GM12878 (cell line): Measurements from ENCODE around the gene HOMER2. TPM values are rescaled to one million over a fixed set of nuclear protein-coding genes. Genes with fewer than 3 reads are reported as not detected.

Source experiments
- CREM ChIP-seq: IDR thresholded peaks from 2 replicates; pipeline ENCODE4 v1.6.1; 2014; ENCODE audit warnings: antibody characterized with exemption, low read depth
- EED ChIP-seq: sonication (generic); IDR thresholded peaks from 2 replicates; pipeline ENCODE4 v1.6.1; 2016; ENCODE audit warnings: antibody characterized with exemption, low read depth
- ETV6 ChIP-seq, 2 experiments: fragments of 450-650 bp in 1 of 2; IDR thresholded peaks in 1 of 2; conservative IDR thresholded peaks in 1 of 2; 2 replicates each; pipeline ENCODE4 v1.6.1; 2014; ENCODE audit warnings: antibody characterized with exemption in 1 of 2, borderline replicate concordance in 1 of 2, low read depth in 1 of 2, mild to moderate bottlenecking in 1 of 2, moderate library complexity in 1 of 2
- FOXK2 ChIP-seq: fragments of 450-650 bp; IDR thresholded peaks from 2 replicates; pipeline ENCODE4 v1.6.1; 2017; ENCODE audit warnings: mild to moderate bottlenecking, moderate library complexity
- FOXM1 ChIP-seq: IDR thresholded peaks from 2 replicates; pipeline ENCODE4 v1.6.1; 2012; ENCODE audit warnings: low read depth, mild to moderate bottlenecking, inconsistent platforms, low read length, moderate library complexity
- JUNB ChIP-seq: IDR thresholded peaks from 2 replicates; pipeline ENCODE4 v1.6.1; 2016; ENCODE audit warnings: antibody characterized with exemption, mild to moderate bottlenecking
- KDM1A ChIP-seq: fragments of 200-600 bp; sonication (generic); IDR thresholded peaks from 2 replicates; pipeline ENCODE4 v1.6.1; 2016; ENCODE audit warnings: borderline replicate concordance
- MTA2 ChIP-seq: fragments of 450-650 bp; IDR thresholded peaks from 2 replicates; pipeline ENCODE4 v1.6.1; 2016; ENCODE audit warnings: low read depth, mild to moderate bottlenecking, moderate library complexity
- NFXL1 ChIP-seq: fragments of 450-650 bp; IDR thresholded peaks from 2 replicates; pipeline ENCODE4 v1.6.1; 2017; ENCODE audit warnings: antibody characterized with exemption, mild to moderate bottlenecking, borderline replicate concordance
- NFYB ChIP-seq: IDR thresholded peaks from 2 replicates; pipeline ENCODE4 v1.6.1; 2011; ENCODE audit warnings: low read depth, mild to moderate bottlenecking, low read length, improper control_type of control experiment, moderate library complexity; ENCODE audit not compliant: insufficient read depth
- NR2C2 ChIP-seq: IDR thresholded peaks from 2 replicates; pipeline ENCODE4 v1.6.1; 2011; ENCODE audit warnings: borderline replicate concordance, low read depth; ENCODE audit not compliant: control insufficient read depth, insufficient read length
- RUNX3 ChIP-seq: IDR thresholded peaks from 2 replicates; pipeline ENCODE4 v1.6.1; 2012; ENCODE audit warnings: low read length, inconsistent platforms
- TCF3 ChIP-seq: IDR thresholded peaks from 2 replicates; pipeline ENCODE4 v1.6.1; 2012; ENCODE audit warnings: low read depth, mild to moderate bottlenecking, low read length, borderline replicate concordance; ENCODE audit not compliant: insufficient read depth
- YY1 ChIP-seq: IDR thresholded peaks from 2 replicates; pipeline ENCODE4 v1.6.1; 2011; ENCODE audit warnings: low read depth, mild to moderate bottlenecking, low read length
- polyA plus RNA-seq, 11 experiments: library from polyadenylated mRNA; depleted of rRNA in 4 of 11; unstranded in 6 of 11; stranded (reverse) in 5 of 11; fragments of >200 nt; fragmentation: Nextera tagmentation in 4 of 11; fragmentation: Illumina TruSeq in 1 of 11; extraction: Ambion mirVana in 4 of 11; extraction: Trizol in 1 of 11; gene quantifications; 1 replicate in 1 of 11; 2 replicates in 10 of 11; pipeline versions ENCODE4 v1.2.1 to v1.2.3, GENCODE V29; 2011 to 2016; ENCODE audit warnings: inconsistent platforms in 2 of 11, missing spikeins in 2 of 11, low read depth in 1 of 11
- total RNA-seq, 4 experiments: library from RNA; depleted of rRNA in 3 of 4; stranded (reverse); fragments of >200 nt in 3 of 4; fragmentation: Illumina TruSeq in 1 of 4; extraction: Trizol in 1 of 4; gene quantifications; 2 replicates each; pipeline versions ENCODE4 v1.2.1 to v1.2.3, GENCODE V29; 2013 to 2021
- TF ChIP-seq, protein P1 (sequence below): fragments of 450-650 bp; IDR thresholded peaks from 2 replicates; pipeline ENCODE4 v1.6.1; 2018; ENCODE audit warnings: borderline replicate concordance, mild to moderate bottlenecking; ENCODE audit not compliant: partially characterized antibody
- TF ChIP-seq, protein P2 (sequence below): fragments of 450-650 bp; IDR thresholded peaks from 2 replicates; pipeline ENCODE4 v1.6.1; 2017; ENCODE audit warnings: low read depth, mild to moderate bottlenecking, moderate library complexity
- TF ChIP-seq, protein P3 (sequence below): fragments of 450-650 bp; IDR thresholded peaks from 2 replicates; pipeline ENCODE4 v1.6.1; 2016; ENCODE audit warnings: mild to moderate bottlenecking
- TF ChIP-seq, protein P4 (sequence below): fragments of 450-650 bp; IDR thresholded peaks from 2 replicates; pipeline ENCODE4 v1.6.1; 2017; ENCODE audit warnings: mild to moderate bottlenecking, moderate library complexity

The HOMER2 gene
- total and polyA plus RNA-seq, 10 of the 15 experiments (the other 5 are each of a cell fraction or from before 2014, with no cell fraction given), result 0.60 to 5.0 (median 1.8) TPM

DNA sequence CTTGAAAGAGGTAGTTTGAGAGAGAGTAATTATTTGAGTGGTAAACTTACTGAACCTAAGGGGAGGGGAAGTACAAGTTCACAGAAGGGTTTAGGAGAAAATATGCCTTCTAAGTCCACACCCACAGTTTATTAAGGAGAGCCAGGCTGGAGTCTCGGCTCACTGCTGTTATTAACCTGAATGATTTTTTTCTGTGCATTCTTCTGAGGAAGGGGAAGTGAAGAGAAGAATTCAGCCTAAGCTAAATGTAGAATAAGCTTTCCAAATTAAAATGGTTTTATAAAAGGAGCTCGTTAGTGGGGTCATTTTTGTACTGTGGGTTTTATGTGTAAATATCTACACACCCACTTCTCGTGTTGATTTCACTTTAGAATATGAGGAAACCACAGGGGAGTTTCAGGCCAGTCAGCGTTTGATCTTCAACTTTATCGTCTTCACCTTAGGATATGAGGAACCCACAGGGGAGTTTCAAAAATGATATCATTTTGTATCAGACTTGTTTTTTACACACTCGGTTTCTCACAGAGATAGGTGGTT is 141.6 kb downstream of the HOMER2 start (continued):
- TF ChIP-seq, protein P1, sequence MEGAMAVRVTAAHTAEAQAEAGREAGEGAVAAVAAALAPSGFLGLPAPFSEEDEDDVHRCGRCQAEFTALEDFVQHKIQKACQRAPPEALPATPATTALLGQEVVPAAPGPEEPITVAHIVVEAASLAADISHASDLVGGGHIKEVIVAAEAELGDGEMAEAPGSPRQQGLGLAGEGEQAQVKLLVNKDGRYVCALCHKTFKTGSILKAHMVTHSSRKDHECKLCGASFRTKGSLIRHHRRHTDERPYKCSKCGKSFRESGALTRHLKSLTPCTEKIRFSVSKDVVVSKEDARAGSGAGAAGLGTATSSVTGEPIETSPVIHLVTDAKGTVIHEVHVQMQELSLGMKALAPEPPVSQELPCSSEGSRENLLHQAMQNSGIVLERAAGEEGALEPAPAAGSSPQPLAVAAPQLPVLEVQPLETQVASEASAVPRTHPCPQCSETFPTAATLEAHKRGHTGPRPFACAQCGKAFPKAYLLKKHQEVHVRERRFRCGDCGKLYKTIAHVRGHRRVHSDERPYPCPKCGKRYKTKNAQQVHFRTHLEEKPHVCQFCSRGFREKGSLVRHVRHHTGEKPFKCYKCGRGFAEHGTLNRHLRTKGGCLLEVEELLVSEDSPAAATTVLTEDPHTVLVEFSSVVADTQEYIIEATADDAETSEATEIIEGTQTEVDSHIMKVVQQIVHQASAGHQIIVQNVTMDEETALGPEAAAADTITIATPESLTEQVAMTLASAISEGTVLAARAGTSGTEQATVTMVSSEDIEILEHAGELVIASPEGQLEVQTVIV, result no peak
- TF ChIP-seq KDM1A (no peak), YY1 (no peak), RUNX3 (peak; percentile 97), FOXM1 (peak; percentile 86; the same call in 1 of the 2 replicates), CREM (peak; percentile 72), JUNB (peak; percentile 54), TCF3 (no peak), MTA2 (peak; percentile 93), NR2C2 (no peak), NFYB (no peak), EED (no peak), ETV6 (conservative IDR thresholded peaks at IDR 0.05 in 1 of 2, IDR thresholded peaks at IDR 0.05 in 1 of 2; ENCODE audit: borderline replicate concordance in 1 of 2, low read depth in 1 of 2) (peak in 1 of 2 experiments; percentile 42; a peak in 1 of 4 replicates), NFXL1 (no peak), FOXK2 (no peak)
- TF ChIP-seq, protein P2, sequence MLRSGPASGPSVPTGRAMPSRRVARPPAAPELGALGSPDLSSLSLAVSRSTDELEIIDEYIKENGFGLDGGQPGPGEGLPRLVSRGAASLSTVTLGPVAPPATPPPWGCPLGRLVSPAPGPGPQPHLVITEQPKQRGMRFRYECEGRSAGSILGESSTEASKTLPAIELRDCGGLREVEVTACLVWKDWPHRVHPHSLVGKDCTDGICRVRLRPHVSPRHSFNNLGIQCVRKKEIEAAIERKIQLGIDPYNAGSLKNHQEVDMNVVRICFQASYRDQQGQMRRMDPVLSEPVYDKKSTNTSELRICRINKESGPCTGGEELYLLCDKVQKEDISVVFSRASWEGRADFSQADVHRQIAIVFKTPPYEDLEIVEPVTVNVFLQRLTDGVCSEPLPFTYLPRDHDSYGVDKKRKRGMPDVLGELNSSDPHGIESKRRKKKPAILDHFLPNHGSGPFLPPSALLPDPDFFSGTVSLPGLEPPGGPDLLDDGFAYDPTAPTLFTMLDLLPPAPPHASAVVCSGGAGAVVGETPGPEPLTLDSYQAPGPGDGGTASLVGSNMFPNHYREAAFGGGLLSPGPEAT, result peak; percentile 92
- TF ChIP-seq, protein P3, sequence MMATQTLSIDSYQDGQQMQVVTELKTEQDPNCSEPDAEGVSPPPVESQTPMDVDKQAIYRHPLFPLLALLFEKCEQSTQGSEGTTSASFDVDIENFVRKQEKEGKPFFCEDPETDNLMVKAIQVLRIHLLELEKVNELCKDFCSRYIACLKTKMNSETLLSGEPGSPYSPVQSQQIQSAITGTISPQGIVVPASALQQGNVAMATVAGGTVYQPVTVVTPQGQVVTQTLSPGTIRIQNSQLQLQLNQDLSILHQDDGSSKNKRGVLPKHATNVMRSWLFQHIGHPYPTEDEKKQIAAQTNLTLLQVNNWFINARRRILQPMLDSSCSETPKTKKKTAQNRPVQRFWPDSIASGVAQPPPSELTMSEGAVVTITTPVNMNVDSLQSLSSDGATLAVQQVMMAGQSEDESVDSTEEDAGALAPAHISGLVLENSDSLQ, result no peak
- TF ChIP-seq, protein P4, sequence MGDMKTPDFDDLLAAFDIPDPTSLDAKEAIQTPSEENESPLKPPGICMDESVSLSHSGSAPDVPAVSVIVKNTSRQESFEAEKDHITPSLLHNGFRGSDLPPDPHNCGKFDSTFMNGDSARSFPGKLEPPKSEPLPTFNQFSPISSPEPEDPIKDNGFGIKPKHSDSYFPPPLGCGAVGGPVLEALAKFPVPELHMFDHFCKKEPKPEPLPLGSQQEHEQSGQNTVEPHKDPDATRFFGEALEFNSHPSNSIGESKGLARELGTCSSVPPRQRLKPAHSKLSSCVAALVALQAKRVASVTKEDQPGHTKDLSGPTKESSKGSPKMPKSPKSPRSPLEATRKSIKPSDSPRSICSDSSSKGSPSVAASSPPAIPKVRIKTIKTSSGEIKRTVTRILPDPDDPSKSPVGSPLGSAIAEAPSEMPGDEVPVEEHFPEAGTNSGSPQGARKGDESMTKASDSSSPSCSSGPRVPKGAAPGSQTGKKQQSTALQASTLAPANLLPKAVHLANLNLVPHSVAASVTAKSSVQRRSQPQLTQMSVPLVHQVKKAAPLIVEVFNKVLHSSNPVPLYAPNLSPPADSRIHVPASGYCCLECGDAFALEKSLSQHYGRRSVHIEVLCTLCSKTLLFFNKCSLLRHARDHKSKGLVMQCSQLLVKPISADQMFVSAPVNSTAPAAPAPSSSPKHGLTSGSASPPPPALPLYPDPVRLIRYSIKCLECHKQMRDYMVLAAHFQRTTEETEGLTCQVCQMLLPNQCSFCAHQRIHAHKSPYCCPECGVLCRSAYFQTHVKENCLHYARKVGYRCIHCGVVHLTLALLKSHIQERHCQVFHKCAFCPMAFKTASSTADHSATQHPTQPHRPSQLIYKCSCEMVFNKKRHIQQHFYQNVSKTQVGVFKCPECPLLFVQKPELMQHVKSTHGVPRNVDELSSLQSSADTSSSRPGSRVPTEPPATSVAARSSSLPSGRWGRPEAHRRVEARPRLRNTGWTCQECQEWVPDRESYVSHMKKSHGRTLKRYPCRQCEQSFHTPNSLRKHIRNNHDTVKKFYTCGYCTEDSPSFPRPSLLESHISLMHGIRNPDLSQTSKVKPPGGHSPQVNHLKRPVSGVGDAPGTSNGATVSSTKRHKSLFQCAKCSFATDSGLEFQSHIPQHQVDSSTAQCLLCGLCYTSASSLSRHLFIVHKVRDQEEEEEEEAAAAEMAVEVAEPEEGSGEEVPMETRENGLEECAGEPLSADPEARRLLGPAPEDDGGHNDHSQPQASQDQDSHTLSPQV, result no peak
